GM10266 (cell line): Measurements from ENCODE around the gene RBM3.

Source experiments
- DNase-seq: peaks from one replicate; pipeline ENCODE4 v3.0.0; 2012; ENCODE audit errors: extremely low spot score
- TF ChIP-seq, protein P1 (sequence below): IDR thresholded peaks from 2 replicates; pipeline ENCODE4 v1.5.1; 2012; ENCODE audit warnings: mild to moderate bottlenecking, low read depth; ENCODE audit not compliant: control insufficient read depth, insufficient read depth; ENCODE audit errors: missing control alignments

RBM3 gene

DNA sequence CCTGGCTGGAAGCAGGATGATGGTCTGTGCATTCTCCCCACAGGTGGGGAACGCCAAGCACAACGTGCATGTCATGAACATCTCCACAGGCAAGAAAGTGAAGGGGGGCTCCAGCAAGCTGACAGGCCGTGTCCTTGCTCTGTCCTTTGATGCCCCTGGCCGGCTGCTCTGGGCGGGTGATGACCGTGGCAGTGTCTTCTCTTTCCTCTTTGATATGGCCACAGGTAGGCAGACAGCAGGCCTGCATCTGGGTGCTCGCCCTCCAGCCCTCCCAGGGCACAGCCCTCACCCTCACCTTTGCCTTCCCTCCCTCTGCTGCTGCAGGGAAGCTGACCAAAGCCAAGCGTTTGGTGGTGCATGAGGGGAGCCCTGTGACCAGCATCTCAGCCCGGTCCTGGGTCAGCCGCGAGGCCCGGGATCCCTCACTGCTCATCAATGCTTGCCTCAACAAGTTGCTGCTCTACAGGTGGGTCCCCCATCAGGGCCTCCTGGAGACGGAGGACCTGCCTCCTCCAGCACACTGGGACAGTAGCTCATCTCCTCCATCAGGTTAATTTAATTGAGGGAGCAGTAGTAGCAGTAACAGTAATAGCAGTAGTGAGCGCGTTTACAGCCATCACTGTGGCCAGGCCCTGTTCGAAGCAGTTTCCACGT is 27.6 kb downstream of the RBM3 start:
- TF ChIP-seq, protein P1, sequence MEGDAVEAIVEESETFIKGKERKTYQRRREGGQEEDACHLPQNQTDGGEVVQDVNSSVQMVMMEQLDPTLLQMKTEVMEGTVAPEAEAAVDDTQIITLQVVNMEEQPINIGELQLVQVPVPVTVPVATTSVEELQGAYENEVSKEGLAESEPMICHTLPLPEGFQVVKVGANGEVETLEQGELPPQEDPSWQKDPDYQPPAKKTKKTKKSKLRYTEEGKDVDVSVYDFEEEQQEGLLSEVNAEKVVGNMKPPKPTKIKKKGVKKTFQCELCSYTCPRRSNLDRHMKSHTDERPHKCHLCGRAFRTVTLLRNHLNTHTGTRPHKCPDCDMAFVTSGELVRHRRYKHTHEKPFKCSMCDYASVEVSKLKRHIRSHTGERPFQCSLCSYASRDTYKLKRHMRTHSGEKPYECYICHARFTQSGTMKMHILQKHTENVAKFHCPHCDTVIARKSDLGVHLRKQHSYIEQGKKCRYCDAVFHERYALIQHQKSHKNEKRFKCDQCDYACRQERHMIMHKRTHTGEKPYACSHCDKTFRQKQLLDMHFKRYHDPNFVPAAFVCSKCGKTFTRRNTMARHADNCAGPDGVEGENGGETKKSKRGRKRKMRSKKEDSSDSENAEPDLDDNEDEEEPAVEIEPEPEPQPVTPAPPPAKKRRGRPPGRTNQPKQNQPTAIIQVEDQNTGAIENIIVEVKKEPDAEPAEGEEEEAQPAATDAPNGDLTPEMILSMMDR: no peak
- no peak for DNase-seq

DNA sequence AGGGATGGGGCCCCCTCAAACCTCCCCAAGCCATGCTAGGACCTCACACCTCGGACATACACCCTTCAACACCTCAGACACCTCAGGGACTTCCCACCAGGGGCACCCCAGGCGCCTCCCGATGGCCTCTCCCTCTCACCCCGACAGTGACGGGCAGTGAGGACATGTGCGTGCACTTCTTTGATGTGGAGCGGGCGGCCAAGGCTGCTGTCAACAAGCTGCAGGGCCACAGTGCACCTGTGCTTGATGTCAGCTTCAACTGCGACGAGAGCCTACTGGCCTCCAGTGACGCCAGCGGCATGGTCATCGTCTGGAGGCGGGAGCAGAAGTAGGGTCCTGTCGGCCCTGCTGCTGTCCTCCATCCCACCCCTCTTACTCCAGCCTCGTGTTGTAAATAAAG is 30.4 kb downstream of the RBM3 start:
- TF ChIP-seq, protein P1: no peak
- DNase-seq: no peak

DNA sequence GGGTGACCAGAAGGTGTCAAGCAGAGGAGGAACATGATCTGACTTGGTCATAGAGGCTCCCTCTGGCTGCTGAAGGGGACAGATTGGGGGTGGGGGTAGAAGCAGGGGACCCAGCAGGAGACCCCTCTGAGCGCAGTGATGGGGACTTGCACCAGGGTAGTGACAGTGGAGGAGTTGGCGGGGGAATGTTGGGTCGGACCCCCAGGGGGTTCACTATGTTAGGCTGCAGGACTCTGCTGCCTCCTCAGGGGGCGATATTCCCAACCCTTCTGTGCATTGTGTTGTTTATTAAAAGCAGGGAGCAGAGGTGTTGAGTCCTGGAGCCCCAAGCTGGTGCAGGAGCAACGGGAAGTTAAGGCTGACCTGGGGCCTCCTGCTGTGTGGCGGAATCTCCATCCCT is 31.8 kb downstream of the RBM3 start:
- TF ChIP-seq, protein P1: no peak
- no peak for DNase-seq

DNA sequence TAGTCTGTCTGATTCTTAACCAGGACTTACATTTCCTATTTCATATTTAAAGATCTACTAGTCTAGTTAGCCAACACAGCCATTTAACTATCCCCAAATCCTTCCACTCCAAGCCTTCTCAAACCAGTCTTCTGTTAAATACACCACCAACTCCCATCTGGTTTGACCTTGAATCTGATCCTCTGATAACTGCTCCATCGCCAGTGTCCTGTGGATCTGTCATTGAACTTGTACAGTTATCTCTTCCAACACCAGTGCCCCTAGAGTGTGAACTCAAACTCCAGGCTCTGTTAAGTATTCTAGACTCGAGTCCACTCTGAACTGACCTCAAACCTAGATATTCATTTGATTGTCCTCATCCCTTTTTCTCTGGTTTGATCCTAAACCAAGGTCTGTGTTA is 37.4 kb downstream of the RBM3 start:
- TF ChIP-seq, protein P1: no peak
- no peak for DNase-seq

DNA sequence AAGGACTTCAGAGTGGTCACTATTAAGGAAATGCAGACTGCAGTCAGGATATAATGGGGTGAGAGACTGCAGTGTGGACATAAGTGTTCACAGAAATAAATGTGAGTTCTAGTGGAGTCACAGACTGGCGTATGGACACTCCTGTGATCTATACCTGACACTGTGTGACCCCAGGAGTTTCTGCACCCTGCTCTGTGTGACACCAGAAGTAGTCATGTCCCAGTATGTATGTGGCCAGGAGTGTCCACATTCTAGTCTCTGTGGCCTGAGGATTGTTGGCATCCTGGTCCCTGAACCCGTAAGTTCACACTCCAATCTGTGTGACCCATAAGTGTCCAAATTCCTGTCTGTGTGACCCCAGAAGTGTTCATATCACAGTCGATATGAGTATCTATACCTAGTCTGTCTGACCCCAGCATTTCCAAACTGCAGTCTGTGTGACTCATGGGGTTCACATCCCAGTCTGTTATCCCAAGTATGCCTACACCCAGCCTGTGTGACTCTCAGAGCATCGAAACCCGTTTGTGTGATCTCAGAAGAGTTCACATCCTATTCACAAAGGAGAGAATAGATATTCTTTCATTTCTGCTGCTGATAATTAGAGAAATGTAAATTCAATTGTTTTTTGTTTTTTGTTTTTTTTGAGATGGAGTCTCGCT is 39.3 kb downstream of the RBM3 start:
- TF ChIP-seq, protein P1: no peak
- no peak for DNase-seq

DNA sequence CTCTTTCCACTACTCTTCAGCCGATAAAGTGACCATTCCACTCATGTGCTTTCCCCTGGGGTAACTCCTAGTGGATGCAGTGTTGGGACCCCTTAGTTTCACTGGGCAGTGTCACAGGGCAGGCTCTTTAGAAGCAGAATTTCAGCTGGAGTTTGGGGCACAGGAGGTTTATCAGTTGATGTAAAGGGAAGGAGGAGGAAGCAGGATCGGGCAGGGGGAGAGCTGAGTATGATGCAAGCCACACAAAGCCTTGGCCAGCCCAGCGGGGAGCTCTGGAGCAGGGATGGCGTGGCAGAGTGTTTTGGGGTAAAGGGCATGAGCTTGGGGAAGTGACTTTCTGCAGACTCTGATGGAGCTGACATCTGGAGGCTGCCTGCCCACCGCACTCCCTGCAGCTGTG is 42.3 kb downstream of the RBM3 start:
- TF ChIP-seq, protein P1: no peak
- no peak for DNase-seq
